Measurements from ENCODE around the gene ADAMTSL1. TPM values are rescaled to one million over a fixed set of nuclear protein-coding genes. Genes with fewer than 3 reads are reported as not detected.

ADAMTSL1 gene
- polyA plus RNA-seq, 1 experiment: 17.2 TPM

DNA sequence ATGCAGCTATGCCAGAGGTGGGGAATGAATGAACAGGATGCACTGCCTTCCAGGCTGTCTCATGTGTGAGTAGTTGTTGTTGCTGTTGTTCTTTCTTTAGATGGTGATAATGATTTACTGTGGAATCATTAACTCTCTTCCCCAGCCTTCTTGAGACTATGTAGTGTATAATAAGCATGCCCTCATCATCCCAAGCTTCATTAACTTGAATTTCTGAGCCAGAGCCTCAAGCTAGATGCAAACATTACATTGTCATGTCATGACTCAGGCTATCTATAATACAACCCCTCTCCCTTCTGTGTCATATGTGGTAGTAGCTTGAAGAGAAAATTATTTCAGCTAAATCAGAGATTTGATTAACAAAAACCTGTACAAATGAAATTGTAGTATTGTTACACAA is 10.0 kb upstream of the ADAMTSL1 start:
- Histone ChIP-seq H3K27me3 (ENCODE audit: control insufficient read depth, insufficient read depth, low read length) (no peaks in the 10 kb centered on the region), H3K4me3 (ENCODE audit: low read depth, low read length) (no peak overlapping the region), H3K36me3 (ENCODE audit: control insufficient read depth, insufficient read depth, low read length) (no peaks in the 10 kb centered on the region)
- POLR2A ChIA-PET: no interaction called here
- CTCF ChIA-PET: interaction anchor here (0.9 kb wide), 1 partner anchor 209 kb away, joined by 3 read pairs; no protein-coding TSS in a partner anchor
- TF ChIP-seq, protein P1, sequence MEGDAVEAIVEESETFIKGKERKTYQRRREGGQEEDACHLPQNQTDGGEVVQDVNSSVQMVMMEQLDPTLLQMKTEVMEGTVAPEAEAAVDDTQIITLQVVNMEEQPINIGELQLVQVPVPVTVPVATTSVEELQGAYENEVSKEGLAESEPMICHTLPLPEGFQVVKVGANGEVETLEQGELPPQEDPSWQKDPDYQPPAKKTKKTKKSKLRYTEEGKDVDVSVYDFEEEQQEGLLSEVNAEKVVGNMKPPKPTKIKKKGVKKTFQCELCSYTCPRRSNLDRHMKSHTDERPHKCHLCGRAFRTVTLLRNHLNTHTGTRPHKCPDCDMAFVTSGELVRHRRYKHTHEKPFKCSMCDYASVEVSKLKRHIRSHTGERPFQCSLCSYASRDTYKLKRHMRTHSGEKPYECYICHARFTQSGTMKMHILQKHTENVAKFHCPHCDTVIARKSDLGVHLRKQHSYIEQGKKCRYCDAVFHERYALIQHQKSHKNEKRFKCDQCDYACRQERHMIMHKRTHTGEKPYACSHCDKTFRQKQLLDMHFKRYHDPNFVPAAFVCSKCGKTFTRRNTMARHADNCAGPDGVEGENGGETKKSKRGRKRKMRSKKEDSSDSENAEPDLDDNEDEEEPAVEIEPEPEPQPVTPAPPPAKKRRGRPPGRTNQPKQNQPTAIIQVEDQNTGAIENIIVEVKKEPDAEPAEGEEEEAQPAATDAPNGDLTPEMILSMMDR (IDR thresholded peaks at IDR 0.05; ENCODE audit: insufficient read depth, low read depth, low read length): no peak
- no peak for DNase-seq (ENCODE audit: low read depth)

DNA sequence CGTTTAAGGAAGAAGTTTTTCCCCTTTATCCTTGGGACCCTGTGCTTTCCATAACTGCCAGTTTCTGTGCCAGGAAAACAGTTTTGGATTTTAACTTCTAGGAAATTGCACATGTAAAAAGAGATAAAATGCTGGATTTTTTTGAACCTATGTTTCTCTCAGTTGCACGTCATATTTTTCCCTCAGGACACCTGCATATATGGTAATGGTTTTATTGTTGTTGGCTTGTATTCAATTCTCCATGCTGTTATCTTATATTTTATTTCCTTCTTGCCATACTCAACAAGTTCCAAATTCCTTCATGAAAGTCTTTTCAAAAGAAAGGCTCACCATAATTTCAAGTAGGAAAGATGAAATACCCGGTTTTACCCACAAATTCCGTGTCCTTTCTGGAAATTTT is 7.9 kb upstream of the ADAMTSL1 start:
- DNase-seq (ENCODE audit: low read depth): no peak
- ChIA-PET POLR2A (no interaction called here), CTCF (no interaction called here)
- H3K4me3 ChIP-seq (ENCODE audit: low read depth, low read length): no peak overlapping the region
- TF ChIP-seq, protein P1 (IDR thresholded peaks at IDR 0.05; ENCODE audit: insufficient read depth, low read depth, low read length): no peak
- H3K36me3 ChIP-seq (ENCODE audit: control insufficient read depth, insufficient read depth, low read length): no peaks in the 10 kb centered on the region
- no peaks in the 10 kb centered on the region for H3K27me3 ChIP-seq (ENCODE audit: control insufficient read depth, insufficient read depth, low read length)

DNA sequence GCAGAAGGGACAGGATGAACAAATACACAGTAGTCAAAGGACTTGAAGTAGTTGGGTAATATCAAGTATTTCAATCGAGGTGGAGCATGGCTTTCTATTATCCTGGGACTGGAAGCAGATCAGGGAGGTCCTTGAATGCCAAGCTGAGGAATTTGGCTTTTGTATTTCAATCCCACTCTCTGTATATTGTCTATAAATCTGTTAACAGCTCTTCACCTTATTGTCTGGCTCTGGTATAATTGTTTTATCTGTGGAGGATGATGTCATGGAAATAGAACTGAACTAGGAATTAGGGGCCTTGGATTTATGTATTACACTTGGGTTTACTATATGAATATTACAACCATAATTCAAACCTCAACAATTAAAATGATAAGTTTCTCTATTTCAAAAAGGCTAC is 6.3 kb upstream of the ADAMTSL1 start:
- no peak for DNase-seq (ENCODE audit: low read depth)
- CTCF ChIA-PET: interaction anchor here (1.0 kb wide), 1 partner anchor 25 kb away, joined by 3 read pairs; no protein-coding TSS in a partner anchor
- Histone ChIP-seq H3K4me3 (ENCODE audit: low read depth, low read length) (no peak overlapping the region), H3K27me3 (ENCODE audit: control insufficient read depth, insufficient read depth, low read length) (no peaks in the 10 kb centered on the region), H3K36me3 (ENCODE audit: control insufficient read depth, insufficient read depth, low read length) (no peaks in the 10 kb centered on the region)
- TF ChIP-seq, protein P1 (IDR thresholded peaks at IDR 0.05; ENCODE audit: insufficient read depth, low read depth, low read length): no peak
- POLR2A ChIA-PET: no interaction called here

DNA sequence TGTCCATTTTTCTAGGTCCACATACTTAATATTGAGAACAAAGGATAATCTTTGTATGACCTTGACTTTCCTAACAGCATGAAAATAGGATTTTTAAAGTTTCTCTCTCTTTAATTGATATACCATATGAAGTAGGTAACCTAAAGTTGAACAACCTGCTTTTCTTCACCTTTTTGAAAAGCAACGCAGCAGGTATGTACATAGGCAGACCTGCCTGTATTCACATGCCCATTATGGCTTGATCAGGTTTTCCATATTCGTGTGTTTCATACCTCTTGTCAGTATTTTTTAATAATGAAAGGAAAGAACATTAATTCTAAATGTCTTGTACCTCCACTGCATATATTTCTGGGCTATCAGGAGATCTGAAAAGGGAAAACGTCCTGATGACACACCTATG is 1.5 kb upstream of the ADAMTSL1 start:
- ChIA-PET POLR2A (no interaction called here), CTCF (no interaction called here)
- no peak for DNase-seq (ENCODE audit: low read depth)
- TF ChIP-seq, protein P1 (IDR thresholded peaks at IDR 0.05; ENCODE audit: insufficient read depth, low read depth, low read length): no peak
- no peak overlapping the region for H3K4me3 ChIP-seq (ENCODE audit: low read depth, low read length)
- H3K36me3 ChIP-seq (ENCODE audit: control insufficient read depth, insufficient read depth, low read length): no peaks in the 10 kb centered on the region
- no peaks in the 10 kb centered on the region for H3K27me3 ChIP-seq (ENCODE audit: control insufficient read depth, insufficient read depth, low read length)

DNA sequence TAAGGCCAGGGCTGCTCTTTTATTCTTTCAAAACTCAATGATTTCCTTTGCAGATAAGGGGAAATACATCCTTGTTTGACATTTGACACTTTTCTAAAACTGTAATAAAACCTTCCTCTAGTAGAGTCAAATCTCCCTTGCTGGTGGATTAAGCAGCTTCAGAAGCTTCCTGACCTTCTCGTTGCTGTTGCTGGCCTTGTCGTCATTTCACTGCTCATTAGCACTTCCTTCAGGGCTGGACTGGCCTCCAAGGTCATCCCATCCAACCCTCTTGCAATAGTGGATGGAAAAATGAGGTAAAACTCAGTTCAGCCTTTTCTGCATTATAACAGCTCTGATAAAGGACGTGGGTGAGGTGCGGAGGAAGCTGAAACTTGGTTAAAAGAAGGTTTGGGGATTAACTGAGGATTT is 1.1 kb upstream of the ADAMTSL1 start:
- no peaks in the 10 kb centered on the region for H3K27me3 ChIP-seq (ENCODE audit: control insufficient read depth, insufficient read depth, low read length)
- no peaks in the 10 kb centered on the region for H3K36me3 ChIP-seq (ENCODE audit: control insufficient read depth, insufficient read depth, low read length)
- DNase-seq (ENCODE audit: low read depth): no peak
- ChIA-PET CTCF (no interaction called here), POLR2A (no interaction called here)
- TF ChIP-seq, protein P1 (IDR thresholded peaks at IDR 0.05; ENCODE audit: insufficient read depth, low read depth, low read length): no peak
- no peak overlapping the region for H3K4me3 ChIP-seq (ENCODE audit: low read depth, low read length)
